Activated CD4-positive, alpha-beta T cell treated with anti-CD3 and anti-CD28 coated beads, Interleukin-2, Interleukin-4, amounts not matched to agents 100 ng/mL and 50 ng/mL, durations not matched to agents 16 hours and 8 hours (primary cell): ENCODE measurements around the gene PLEKHG4B.

Source experiments
- DNase-seq: peaks from one replicate; pipeline ENCODE4 v3.0.0-alpha.2; 2020; ENCODE audit warnings: low spot score

The PLEKHG4B gene

DNA sequence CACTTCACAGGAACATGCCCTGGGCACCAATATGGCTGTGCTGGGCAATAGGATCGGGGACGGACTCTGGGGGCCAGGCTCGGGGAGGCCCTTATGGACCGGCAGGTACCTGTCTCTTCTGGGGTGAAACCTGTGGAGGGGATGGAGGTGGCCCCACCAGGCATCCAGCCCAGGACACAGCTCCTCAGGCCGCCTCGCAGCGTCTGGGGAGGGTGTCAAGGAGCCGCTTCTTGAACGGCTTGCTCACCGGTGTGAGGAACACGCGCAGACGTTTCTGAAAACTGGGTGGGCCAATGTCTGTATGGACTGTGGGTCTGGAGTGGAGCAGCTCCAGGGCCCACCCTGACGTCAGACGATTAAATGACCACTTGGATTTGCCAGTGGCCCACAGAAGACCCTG lies 45.8 kb downstream of the PLEKHG4B start:
- DNase-seq: no peak

DNA sequence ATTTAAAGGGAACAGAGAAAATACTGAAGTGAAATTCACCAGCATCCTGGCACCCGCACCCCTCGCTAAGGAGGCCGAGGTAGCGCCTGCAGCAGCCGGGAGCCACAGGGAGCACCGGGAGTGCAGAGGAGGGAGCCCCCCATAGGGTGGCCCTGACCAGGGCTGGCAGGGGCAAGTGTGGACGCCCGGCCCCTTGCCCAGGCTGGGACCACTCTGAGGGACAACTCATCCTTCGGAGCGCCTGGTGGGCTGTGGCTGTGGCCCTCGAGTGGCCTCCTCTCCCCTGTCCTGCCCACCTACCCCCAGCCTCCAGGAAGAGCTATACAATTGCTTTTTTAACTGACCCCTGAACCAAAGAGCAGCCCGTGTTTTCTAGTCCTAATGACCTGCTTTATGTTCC lies 47.0 kb downstream of the PLEKHG4B start:
- DNase-seq: no peak

DNA sequence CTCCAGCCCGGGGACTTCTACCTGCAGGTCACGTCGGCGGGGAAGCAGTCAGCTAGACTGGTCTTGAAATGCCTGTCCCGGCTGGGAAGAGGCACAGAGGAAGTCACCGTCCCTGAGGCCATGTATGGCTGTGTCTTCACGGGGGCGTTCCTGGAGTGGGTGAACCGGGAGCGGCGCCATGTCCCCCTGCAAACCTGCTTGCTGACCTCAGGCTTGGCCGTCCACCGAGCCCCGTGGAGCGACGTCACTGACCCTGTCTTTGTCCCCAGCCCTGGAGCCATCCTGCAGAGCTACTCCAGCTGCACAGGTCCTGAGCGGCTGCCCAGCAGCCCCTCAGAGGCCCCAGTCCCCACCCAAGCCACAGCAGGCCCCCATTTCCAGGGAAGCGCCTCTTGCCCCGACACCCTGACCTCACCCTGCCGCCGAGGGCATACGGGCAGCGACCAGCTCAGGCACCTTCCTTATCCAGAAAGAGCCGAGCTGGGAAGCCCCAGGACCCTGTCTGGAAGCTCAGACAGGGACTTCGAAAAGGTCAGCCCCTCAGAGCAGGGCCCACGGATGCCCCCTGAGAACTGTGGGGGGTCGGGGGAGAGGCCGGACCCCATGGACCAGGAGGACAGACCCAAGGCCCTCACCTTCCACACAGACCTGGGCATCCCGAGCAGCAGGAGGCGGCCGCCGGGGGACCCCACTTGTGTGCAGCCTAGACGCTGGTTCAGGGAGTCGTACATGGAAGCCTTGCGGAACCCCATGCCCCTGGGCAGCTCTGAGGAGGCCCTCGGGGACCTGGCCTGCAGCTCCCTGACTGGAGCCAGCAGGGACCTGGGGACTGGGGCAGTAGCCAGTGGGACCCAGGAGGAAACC lies 47.8 kb downstream of the PLEKHG4B start:
- DNase-seq: no peak

DNA sequence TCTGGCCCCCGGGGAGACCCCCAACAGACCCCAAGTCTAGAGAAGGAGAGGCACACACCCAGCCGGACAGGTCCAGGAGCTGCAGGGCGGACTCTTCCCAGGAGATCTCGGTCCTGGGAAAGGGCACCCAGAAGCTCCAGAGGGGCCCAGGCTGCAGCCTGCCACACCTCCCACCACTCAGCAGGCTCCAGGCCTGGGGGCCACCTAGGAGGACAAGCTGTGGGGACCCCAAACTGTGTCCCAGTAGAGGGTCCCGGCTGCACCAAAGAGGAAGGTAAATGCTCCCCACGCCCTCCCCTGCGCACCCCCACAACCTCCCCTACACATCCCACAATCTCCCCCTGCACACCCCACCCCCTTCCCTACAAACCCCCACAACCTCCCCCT lies 48.5 kb downstream of the PLEKHG4B start:
- DNase-seq: no peak

DNA sequence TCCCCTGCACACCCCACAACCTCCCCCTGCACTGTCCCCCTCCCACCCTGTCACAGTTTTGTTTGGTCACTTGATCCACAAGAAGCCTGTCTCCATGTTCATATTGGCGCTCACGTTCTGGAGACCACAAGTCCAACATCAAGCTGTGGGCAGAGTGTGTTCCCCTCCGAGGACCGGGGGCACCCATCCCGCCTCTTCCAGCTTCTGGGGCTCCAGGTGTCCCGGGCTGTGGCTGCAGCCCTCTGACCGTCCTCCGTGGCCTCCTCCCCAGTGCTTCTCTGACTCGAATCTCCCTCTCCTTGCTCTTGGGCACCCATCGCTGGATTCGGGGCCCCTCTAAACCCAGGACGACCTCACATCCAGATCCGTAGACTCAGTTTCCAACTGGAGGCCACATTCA lies 49.2 kb downstream of the PLEKHG4B start:
- DNase-seq: no peak

DNA sequence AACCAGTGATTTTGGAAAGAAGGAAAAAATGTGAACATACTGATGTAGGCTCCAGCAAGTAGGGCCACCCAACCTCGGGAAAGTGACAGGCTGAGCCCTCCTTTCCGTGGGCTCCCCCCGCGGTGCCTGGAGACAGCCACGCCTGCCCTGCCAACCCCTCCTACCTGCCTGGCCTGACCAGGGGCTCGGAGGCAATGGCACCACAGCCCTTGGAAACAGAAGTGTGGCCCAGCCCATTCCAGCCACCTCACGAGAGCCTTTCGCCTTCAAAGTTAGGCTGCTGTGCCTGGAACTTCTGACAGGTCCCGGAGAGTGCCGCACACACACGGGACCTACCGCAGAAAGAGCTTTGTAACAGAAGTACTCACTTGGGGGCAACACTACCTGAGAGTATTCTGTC lies 49.8 kb downstream of the PLEKHG4B start:
- DNase-seq: no peak

DNA sequence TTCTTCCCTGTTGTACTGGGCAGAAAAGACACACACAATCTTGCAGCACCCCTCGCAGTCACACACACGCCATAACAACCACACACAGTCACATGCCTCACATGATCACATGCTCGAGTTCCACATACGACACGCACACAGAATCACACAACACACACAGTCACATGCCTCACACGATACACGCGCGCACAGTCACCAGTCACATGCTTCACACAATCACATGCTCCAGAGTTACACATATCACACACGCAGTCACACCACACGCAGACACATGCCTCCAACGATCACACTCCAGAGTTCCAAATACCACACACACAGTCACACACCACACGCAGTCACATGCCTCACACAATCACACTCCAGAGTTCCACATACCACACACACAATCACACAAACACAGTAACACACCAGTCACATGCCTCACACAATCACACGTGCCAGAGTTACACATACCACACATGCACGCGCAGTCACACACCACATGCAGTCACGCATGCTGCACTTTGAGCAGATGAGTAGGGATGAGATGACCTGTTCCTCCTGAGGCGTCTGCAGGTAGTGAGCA lies 50.4 kb downstream of the PLEKHG4B start:
- DNase-seq: no peak

DNA sequence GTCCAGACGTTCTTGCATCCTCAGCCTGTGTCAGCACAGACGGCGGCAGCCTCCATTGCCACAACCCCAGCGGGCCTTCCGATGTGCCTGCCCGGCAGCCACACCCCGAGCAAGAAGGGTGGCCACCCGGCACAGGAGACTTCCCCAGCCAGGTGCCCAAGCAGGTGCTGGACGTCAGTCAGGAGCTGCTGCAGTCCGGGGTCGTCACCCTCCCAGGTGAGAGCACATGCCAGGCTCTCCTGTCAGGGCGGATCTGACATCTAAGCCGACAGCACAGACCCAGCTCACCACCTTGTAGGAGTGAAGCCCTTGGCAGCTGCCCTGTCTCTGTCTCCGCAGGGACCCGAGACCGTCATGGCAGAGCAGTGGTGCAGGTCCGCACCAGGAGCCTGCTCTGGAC lies 51.1 kb downstream of the PLEKHG4B start:
- no peak for DNase-seq

DNA sequence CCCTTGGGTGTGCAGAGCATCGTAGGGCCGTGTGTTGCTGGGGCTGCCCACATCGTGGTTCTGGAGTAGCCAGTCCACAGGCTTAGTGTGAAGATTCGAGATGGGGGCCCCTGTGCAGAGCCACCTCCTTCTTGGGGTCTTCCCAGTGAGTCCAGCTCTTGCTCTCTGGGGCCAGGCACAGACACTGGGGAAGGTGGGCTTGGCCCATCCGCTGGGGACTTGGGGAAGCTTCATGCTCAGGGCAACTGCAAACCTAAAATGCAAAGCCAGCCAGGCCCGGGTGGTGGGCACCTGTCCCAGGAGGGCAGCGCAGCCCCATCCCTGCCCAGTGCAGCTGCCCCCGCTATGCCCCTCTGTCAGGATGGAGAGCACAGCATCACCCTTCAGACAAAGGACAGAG lies 53.0 kb downstream of the PLEKHG4B start:
- no peak for DNase-seq

DNA sequence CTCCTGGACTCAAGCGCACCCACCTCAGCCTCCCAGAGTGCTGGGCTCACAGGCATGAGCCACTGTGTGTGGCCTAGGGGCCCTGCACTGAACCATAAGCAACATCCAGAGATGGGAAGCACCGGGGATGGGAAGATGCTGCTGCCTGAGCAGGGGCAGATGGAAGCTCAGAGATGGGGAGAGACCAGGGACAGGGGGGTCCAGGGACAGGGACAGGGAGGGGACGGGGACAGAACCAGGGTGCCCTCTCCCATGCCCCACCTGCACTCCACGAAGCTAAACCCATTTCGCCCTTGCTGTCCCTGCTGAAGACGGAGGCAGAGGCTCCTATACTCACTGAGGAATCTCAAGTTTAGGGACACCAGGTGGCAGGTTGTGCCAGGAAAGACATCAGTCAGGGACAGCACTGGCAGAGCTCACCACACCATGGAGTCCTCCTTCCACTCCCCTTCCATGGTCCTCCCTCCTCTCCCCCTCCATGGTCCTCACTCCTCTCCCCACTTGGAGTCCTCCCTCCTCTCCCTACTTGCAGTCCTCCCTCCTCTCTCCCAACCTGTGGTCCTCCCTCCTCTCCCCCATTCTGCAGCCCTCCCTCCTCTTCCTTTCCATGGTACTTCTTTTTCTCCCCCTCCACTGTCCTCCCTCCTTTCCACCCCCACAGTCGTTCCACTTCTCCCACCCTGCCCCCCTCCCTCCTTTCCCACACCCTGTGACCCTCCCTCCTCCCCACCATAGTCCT lies 53.8 kb downstream of the PLEKHG4B start:
- no peak for DNase-seq

DNA sequence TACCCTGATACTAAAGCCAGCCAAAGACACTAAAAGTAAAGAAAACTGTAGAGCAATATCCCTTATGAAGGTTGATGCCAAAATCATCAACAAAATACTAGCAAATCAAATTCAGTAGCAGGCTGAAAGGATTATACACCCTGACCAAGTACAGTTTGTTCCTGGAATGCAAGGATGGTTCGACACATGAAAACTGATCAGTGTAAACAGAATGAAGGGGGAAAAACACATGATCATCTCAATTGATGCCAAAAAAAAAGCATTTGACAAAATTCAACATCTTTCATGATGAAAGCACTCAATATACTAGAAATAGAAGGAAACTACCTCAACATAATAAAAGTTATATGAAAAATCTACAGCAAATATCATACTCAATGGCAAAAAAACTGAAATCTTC lies 55.8 kb downstream of the PLEKHG4B start:
- DNase-seq: no peak

DNA sequence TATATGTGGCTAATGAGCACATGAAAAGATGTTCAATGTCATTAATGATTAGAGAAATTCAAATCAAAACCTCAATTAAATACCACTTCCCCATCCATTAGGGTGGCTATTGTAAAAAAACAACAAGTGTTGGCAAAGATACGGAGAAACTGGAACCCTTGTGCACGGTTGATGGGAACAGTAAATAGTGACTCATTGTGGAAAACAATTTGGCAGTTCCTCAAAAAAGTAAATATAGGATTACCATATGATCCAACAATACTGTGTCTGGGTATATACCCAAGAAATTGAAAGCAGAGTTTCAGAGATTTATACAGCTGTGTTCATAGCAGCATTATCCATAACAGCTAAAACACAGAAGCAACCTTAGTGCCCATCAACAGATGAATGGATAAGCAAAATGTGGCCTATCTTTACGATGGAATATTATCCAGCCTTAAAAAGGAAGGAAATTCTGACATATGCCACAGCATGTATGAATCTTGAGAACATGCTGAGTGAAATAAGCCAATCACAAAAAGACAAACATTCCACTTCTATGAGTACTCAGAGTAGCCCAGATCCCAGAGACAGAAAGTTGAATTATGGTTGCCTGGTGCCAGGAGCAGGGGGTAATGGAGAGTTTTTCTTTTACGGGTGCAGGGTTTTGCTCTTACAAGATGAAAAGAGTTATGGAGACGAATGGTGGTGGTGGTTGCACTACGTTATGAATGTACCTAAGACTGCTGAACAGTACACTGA lies 57.9 kb downstream of the PLEKHG4B start:
- no peak for DNase-seq

DNA sequence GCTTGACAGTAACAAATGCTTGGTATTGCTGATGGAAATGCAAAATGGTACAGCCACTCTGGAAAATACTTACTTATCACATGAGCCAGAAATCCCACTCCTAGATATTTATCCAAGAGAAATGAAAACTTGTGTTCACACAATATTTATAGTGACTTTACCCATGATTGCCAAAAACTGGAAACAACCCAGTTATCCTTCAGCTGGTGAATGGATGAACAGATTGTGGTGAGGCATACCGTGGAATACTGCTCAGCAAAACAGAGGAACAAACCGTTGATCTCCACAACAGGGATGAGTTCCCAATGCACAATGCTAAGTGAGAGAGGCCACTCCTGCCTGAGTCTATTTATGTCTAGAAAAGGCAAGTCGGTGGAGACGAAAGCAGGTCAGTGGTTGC lies 58.8 kb downstream of the PLEKHG4B start:
- no peak for DNase-seq

DNA sequence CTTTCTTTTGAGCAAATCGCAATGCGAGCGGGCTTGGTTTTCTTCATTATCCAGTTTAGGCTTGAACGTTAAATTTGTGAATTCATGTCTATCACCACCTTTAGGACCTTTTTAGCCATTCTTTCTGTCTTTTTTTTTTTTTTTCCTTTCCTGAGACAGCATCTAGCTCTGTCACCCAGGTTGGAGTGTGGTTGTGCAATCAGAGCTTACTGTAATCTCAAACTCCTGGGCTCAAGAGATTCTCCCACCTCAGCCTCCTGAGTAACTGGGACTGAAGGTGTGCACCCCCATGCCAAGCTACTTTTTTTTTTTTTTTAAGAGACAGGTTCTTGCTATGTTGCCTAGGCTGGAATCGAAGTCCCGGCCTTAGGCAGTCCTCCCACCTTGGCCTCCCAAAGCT lies 60.1 kb downstream of the PLEKHG4B start:
- no peak for DNase-seq

DNA sequence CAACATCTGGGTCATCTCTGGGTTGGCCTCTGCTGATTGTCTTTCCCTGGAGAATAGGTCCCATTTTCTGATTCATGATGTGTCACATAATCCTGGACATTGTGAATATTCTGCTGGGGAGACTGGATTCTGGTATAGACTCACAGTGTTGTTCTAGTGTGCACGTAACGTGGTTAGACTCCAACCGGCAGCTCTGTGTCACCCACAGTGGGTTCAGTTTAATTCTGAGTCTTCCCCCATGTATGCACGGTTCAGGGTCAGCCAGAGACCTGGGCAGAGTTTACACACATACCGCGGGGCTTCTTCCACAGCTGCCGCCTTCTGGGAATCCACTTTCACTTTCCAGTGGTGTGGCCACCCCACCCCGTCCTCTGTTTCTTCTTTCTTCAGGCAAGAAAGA lies 61.3 kb downstream of the PLEKHG4B start:
- DNase-seq: no peak

DNA sequence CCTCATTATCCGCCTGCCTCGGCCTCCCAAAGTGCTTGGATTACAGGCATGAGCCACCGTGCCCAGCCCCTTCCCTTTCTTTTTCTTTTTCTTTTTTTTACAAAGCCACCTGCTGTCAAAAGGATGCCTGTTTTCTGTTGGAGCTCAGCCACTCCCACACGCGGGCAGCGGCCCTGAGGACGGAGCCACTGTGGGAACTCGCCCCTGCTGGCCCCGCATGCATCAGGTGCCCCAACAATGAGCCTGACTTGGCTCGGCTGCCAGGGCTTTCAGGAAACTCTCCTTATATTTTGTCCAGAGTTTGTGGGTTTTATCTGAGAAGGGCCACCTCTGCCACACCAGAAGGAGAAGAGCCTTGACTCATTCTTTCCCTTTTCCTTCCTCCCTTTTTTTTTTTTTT lies 62.3 kb downstream of the PLEKHG4B start:
- no peak for DNase-seq

DNA sequence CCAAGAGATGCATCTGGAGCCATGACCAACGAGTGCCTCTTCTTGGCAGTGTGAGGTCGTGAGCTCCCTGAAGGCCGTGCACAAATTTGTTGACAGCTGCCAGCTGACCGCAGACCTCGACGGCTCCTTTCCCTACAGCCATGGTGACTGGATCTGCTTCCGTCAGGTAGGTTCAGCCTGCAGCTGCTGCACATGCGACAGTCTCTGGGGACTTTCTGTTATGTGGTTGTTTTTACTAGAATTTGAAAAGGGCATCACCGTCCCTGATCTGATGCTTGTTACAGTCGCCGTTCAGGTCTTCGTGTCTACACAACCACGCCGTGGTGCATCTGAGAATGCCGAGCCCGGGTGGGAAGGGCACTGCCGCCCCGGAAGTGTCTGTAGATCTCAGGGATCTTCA lies 62.9 kb downstream of the PLEKHG4B start:
- no peak for DNase-seq

DNA sequence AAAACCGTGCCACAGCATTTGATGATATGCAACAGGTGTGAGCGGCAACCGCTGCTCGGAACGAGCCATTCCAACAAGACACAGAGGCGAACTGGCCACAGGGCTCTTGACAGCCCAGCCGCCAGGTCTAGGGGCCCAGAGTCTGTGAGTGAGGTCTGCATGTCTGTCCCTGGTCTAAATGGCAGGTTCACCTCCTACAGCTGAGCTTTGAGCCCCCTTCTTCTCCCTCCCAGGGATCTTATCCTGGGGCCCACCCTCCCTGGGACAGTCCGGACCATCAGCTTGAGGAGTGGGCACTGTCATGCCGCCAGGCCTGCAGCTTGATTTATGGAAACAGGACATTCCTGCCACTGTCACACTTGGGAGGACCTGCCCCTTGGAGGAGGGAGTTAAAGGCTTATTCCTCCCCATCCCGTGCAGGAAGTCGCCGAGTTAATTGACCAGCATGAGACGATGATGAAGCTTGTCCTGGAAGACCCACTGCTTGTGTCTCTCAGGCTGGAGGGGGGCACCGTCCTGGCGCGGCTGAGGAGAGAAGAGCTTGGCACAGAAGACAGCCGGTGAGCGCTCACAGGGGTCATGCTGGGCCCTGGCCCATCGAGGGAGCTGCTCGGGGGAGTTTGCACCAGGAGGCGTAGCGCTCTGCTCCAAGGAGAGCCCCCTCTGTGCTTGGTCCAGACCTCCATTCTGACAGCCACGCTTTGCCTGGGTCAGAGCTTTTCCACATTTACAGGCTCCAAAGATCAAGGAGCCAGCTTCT lies 63.9 kb downstream of the PLEKHG4B start:
- DNase-seq: no peak

DNA sequence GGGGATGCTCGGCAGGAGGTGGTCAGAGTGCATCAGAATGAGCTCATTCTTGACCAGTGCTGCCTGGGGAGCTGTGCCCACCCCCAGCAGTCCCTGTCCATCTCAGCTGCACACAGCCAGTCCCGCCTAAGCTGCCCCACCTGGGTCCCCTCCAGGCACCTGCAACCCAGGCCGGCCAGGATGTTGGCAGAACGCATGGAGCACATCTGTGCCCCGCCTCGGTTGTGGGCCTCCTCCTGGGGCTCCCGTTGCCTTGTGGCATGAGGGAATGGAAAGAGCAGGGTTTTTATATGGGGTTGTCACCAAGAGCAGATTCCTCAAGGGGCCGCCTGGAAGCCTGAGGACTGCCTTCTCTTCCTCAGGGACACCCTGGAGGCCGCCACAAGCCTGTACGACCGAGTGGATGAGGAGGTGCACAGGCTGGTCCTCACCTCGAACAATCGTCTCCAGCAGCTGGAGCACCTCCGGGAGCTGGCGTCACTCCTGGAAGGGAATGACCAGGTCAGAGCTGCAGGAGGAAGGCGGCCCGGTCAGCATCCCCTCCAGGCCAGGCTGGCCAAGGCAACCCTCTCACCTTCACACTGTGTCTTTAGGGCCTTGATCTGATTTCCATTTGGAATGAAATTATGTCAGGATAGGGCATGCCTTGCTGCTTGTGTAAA lies 64.6 kb downstream of the PLEKHG4B start:
- DNase-seq: no peak

DNA sequence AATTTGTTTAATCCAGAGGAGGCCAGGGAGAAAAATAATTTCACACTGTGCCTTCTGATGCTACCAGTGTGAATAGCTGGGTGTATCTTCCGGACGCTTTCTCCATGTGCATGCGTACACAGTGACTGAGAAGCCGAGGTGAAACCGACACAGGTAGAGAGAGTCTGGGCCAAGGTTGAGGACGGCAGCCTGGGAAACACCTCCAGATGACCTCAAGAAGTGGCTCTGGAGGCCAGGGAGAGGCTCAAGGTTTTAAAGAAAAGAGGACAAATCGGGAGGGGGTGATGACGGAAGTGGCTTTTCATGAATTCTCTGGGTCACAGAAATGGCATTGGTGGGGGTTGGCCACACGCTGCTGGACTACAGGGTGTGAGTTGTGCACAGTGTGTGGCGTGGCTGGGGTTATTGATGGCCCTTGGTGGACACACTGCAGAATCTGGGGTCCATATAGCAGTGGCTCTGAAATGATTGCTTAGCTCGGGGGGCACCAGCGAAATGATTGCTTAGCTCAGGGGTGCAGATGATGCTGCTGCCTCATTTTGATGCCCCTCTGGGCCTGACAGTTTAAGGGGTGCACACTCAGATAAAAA lies 65.3 kb downstream of the PLEKHG4B start:
- DNase-seq: no peak

DNA sequence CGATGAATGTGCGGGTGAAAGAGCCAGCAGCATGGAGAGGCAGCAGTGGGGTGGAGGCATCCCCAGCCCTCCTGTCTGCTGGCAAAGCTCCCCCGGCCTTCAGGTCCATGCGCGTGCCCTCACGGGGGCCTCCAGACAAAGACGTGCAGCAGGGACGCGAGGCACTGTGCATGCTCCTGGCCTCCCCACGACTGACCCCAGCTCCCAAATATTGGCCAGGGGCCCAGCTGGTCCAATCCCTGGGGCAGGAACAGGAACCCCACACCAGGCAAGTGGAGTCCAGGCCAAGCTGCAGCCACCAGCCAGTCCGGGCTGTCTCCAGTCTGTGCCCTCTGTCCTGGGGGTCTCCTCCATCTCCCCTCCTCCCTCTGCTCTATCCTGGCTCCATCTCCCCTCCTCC lies 65.8 kb downstream of the PLEKHG4B start:
- DNase-seq: no peak
